Adrenal gland (tissue), 5 donors: ENCODE data around the gene RDX.

Experiments
- CTCF ChIP-seq, 6 experiments: fragments of 450-650 bp in 4 of 6; fragments of 200-600 bp in 2 of 6; sonication (generic) in 1 of 6; IDR thresholded peaks; 1 replicate in 5 of 6; 2 replicates in 1 of 6; pipeline versions ENCODE4 v1.5.1 to v1.8.0; 2016 to 2021; ENCODE audit warnings: antibody characterized with exemption in 6 of 6, mild to moderate bottlenecking in 2 of 6, moderate library complexity in 1 of 6
- POLR2A ChIP-seq, 2 donors: fragments of 450-650 bp; IDR thresholded peaks; one replicate each; pipeline ENCODE4 v1.6.1; 2017; ENCODE audit warnings: antibody characterized with exemption in 2 of 2, mild to moderate bottlenecking in 2 of 2, moderate library complexity in 1 of 2
- donor health status: DM: no; HTN: no; CAD: no.

- TF ChIP-seq CTCF (IDR thresholded peaks at IDR 0.05), result peak in 2 of 6 experiments; percentile 8 to 30
- peak in 1 of 2 donors; percentile 84 for TF ChIP-seq POLR2A (IDR thresholded peaks at IDR 0.05)
Measured at GRCh38 chr11:110296226-110297075, at the start of gene RDX.
